Ectodermal cell (in vitro differentiated cells): ENCODE measurements around the gene SUSD6.

Source experiments
- H3K27ac ChIP-seq: 2 replicates; pipeline ENCODE4 v1.7.0; 2013; ENCODE audit warnings: mild to moderate bottlenecking, low read depth, low read length; ENCODE audit not compliant: insufficient read depth, poor library complexity, severe bottlenecking
- H3K27me3 ChIP-seq: 2 replicates; pipeline ENCODE4 v1.7.0; 2013; ENCODE audit warnings: mild to moderate bottlenecking, low read length; ENCODE audit not compliant: insufficient read depth, control insufficient read depth, poor library complexity, severe bottlenecking
- H3K36me3 ChIP-seq: one replicate; pipeline ENCODE4 v1.7.0; 2013; ENCODE audit warnings: low read length; ENCODE audit not compliant: control insufficient read depth, insufficient read depth
- H3K4me1 ChIP-seq: one replicate; pipeline ENCODE4 v1.7.0; 2013; ENCODE audit warnings: low read length; ENCODE audit not compliant: control insufficient read depth, insufficient read depth
- H3K4me3 ChIP-seq: 2 replicates; pipeline ENCODE4 v1.7.0; 2013; ENCODE audit warnings: low read depth, low read length, control low read depth; ENCODE audit not compliant: insufficient read depth
- H3K9me3 ChIP-seq: 2 replicates; pipeline ENCODE4 v1.7.0; 2013; ENCODE audit warnings: mild to moderate bottlenecking, low read length, moderate library complexity; ENCODE audit not compliant: control insufficient read depth
- WGBS, 2 experiments: methylation state at CpG; one replicate each; pipeline ENCODE4 v1.1.7; 2013; ENCODE audit warnings: missing lambda C conversion rate in 2 of 2; 5-methylcytosine and 5-hydroxymethylcytosine counted together

SUSD6 gene

DNA sequence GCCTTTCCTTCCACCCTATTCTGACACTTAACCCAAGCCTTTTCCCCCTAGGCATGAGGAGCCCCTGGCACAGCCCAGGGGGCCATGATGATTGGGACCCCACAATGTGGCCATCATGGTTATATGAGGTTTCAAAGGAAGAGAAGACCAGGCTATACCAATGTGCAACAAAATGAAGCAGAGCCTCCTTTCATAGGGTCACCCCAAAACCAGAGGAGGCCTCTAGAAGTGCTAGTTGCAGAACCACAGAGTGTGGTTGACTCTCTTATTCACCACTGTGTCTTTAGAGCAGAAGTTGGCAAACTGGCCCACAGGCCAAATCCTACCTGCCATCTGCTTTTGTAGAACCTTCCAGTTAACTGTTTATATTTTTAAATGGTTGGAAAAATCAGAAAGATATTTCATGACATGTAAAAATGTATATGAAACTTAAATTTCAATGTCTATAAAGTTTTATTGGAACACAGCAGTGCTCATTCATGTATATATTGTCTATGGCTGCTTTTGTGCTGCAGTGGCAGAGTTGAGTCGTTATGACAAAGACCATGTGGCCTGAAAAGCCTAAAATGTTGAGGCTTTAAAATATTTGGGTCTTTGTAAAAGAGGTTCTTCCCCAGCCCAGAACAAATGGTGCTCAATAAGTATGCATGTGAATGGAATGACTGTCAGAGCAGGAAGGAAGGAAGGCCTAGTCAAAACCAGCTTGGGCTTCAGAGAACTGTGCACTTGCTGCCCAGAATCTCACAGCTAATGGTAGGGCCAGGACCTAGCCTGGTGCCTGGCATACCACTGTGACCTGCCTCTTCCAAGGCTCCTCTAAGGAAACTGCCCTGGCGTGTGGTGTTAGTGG, 49.2 kb downstream of the SUSD6 start:
- WGBS, 2 experiments = 82 to 87% methylated on average over 2 of the region's 2 CpGs
- H3K27ac ChIP-seq = no peak overlapping the region
- H3K36me3 ChIP-seq = no peaks in the 10 kb centered on the region
- no peak overlapping the region for H3K4me3 ChIP-seq
- H3K9me3 ChIP-seq = no peaks in the 10 kb centered on the region
- H3K27me3 ChIP-seq = no peaks in the 10 kb centered on the region
- H3K4me1 ChIP-seq = peaks cover 7% of the 10 kb centered on the region

DNA sequence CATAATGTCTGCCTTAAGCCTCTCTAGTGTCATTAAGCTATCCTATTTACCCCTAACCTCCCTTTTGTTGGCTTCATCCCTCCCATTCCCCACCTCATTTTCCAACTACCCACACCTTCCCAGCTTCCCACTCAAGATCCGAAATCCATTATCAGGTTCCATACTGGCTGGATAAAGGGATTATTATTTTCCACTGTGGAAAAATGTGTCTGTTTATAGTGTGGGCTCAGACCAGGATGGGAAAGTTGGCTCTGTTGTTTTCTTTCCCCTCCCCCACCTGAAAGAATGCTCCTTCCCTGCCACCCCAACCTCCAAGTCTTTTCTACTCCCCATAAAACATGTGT, 49.8 kb downstream of the SUSD6 start:
- WGBS, 2 experiments = no CpG with 5 or more reads among the region's 1 CpG
- no peaks in the 10 kb centered on the region for H3K27me3 ChIP-seq
- peaks cover 7% of the 10 kb centered on the region for H3K4me1 ChIP-seq
- H3K27ac ChIP-seq = no peak overlapping the region
- no peak overlapping the region for H3K4me3 ChIP-seq
- no peaks in the 10 kb centered on the region for H3K9me3 ChIP-seq
- no peaks in the 10 kb centered on the region for H3K36me3 ChIP-seq

DNA sequence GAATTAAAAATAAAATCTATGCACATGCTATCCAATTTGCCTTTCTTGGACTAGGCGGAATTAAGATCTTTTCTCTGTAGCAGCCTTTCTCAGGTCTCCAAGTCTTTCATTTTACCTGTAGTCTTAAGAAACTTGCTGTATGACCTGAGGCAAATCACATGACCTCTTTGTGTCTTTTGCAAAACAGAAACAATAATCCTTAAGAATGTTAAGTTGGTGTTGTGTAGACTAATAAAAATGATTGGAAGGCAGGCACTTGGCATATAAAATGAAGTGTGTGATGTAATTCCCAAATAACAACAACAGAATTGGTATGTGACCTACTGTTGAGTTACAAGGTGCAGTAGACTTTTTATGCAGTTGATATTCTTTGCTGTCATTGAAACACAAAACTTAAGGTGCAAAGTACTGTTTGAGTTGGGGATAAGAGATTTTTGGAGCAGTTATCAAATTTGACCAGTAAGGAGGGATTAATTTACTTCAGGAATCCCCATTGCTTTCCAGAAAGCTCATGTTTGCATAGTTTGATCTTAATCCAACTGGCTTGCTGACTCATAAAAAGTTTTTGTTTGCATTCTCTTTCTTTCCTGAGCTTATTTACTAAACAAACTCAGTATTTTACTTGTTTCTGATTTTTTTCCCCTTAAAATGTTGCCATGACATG, 51.4 kb downstream of the SUSD6 start:
- Histone ChIP-seq H3K4me3 (no peak overlapping the region), H3K4me1 (peaks cover 9% of the 10 kb centered on the region)
- 97 to 98% methylated on average over 1 of the region's 1 CpG for WGBS, 2 experiments

DNA sequence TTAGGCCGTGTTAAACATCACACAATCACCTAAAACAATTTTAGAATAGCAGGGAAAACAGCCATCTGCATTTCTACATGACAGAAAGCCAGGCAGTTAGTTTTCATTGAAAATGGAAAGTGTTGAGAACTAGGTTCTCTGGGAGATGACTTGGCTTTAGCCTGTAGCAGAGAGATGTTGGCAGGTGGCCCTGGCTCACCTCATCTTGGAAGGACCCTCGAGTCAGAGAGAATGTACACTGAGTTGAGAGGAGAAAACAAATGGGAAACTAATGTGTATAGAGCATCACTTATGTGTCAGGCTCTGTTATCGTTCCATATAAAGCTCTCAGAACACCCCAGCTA, 51.9 kb downstream of the SUSD6 start:
- peaks cover 5% of the 10 kb centered on the region for H3K4me1 ChIP-seq
- no peak overlapping the region for H3K27ac ChIP-seq
- no peak overlapping the region for H3K4me3 ChIP-seq
- no peaks in the 10 kb centered on the region for H3K27me3 ChIP-seq
- H3K9me3 ChIP-seq = no peaks in the 10 kb centered on the region
- WGBS, 2 experiments = 92 to 94% methylated on average over 3 of the region's 3 CpGs
- H3K36me3 ChIP-seq = no peaks in the 10 kb centered on the region

More for the DNA sequence above, 51.4 kb downstream of the SUSD6 start:
- Histone ChIP-seq H3K36me3 (no peaks in the 10 kb centered on the region), H3K27ac (no peak overlapping the region), H3K27me3 (no peaks in the 10 kb centered on the region), H3K9me3 (no peaks in the 10 kb centered on the region)

DNA sequence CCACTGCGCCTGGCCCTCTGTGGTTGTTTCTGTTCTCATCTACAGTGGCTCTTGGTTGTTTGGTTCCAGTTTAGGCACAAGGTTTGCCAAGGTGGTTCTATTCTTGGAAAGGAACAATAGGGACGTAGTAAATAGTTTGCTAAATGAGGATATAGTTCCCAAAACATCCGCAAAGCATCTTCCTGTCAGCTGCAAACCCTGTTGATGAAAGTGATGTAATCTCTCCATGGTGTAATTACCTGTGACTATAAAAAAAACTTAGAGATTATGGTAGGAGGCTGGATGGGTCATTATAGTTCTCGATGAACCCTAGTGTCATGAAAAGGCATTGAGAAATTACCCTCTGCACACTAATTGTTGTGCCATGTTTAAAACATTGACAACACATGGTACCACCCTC, 52.9 kb downstream of the SUSD6 start:
- H3K4me1 ChIP-seq = peaks cover 5% of the 10 kb centered on the region
- no peak overlapping the region for H3K27ac ChIP-seq
- H3K36me3 ChIP-seq = no peaks in the 10 kb centered on the region
- WGBS, 2 experiments = 95% methylated on average over 4 of the region's 4 CpGs
- no peaks in the 10 kb centered on the region for H3K9me3 ChIP-seq
- no peaks in the 10 kb centered on the region for H3K27me3 ChIP-seq
- H3K4me3 ChIP-seq = no peak overlapping the region

DNA sequence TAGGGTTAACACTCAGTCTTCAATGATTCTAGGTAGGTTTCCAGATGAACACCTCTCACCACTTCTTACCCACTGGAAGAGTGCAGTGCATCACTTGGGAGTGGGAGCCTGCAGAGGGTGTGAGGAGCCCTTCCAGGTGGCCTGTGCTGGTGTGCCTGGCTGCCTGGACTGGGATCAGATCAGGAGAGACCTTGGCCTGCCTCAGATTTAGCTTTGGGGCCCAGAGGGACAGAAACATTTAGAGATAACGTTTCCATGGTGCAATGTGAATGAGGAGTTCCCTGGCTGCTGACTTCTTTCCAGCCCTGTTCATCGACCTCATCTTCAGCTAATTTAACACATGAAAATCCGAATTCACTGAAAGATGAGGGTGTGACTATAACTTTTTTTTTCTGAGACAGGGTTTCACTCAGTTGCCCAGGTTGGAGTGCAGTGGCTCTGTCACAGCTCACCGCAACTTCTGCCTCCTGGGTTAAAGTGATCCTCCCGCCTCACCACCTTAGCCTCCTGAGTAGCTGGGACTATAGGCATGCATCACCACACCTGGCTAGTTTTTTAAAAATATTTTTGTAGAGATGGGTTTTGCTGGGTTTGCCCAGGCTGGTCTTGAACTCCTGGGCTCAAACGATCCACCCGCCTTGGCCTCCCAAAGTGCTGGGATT, 53.6 kb downstream of the SUSD6 start:
- Histone ChIP-seq H3K27me3 (no peaks in the 10 kb centered on the region), H3K4me3 (no peak overlapping the region), H3K9me3 (no peaks in the 10 kb centered on the region), H3K4me1 (peaks cover 5% of the 10 kb centered on the region), H3K27ac (no peak overlapping the region), H3K36me3 (no peaks in the 10 kb centered on the region)
- 89 to 90% methylated on average over 7 of the region's 7 CpGs for WGBS, 2 experiments

DNA sequence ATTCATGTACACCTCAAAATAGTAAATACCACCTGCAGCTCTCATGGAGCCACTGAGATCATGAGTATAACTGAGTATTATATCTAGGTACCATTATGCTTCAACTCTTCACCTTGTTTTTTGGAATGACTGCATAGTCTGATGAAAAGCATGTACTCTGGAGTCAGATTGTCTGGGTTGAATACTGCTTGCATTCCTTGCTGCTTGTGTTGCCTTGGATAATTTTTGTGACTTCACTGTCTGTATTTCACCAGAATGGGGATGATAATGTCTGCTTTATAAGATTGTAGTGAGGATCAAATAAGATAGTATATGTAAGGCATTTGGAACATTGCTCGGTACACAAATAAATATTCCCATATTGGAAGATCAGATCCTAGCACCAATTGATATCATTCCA, 54.2 kb downstream of the SUSD6 start:
- 93 to 100% methylated on average over 1 of the region's 1 CpG for WGBS, 2 experiments
- Histone ChIP-seq H3K36me3 (no peaks in the 10 kb centered on the region), H3K9me3 (no peaks in the 10 kb centered on the region), H3K4me3 (no peak overlapping the region), H3K4me1 (peaks cover 5% of the 10 kb centered on the region), H3K27ac (no peak overlapping the region), H3K27me3 (no peaks in the 10 kb centered on the region)

DNA sequence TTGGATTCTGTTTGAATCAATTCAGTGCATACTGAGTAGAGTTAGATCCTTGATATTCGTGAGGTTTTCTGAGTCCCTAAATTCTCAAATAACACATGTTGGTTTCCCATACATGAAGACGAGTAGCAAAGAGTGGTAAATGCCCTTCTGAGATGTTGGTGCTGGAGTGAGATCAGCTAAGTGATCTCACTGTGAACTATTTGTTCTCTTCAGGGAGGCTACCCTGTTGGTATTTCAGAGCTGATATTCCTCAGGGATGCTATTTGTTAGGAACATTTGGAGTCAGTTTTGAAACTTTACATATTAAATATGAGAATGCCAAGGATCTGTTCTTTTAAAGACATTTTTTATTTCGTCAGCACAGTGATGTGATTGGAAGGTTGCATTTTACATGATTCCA, 54.7 kb downstream of the SUSD6 start:
- no peak overlapping the region for H3K4me3 ChIP-seq
- 94 to 95% methylated on average over 2 to 3 of the region's 3 CpGs for WGBS, 2 experiments
- H3K27ac ChIP-seq = no peak overlapping the region
- no peaks in the 10 kb centered on the region for H3K9me3 ChIP-seq
- H3K27me3 ChIP-seq = no peaks in the 10 kb centered on the region
- H3K4me1 ChIP-seq = peaks cover 8% of the 10 kb centered on the region
- H3K36me3 ChIP-seq = no peaks in the 10 kb centered on the region

DNA sequence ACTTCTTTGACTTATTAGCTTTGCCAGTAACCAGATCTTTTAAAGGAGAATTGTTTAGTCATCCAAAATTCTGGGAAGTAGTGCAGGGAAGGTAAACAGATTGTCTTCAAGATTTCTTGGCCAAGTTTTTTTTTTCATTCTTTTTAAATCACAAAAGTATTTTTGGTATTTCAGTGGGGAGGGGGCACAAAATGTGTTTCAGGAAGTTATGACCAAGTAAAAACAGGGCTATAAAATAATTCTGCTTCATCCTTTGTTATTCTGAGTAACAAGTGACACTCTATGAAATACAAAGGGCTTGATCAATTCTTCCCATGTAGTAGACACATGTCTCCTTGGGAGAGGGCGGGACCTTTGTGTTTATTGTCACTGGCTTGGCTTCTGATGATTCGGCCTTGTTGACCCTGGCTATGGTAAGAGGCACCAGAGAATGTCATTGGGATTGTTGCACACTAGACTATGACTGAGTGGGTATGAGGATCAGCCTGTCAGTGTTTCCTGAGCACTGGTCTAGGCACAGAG, 55.4 kb downstream of the SUSD6 start:
- Histone ChIP-seq H3K36me3 (no peaks in the 10 kb centered on the region), H3K4me3 (no peak overlapping the region), H3K4me1 (peaks cover 14% of the 10 kb centered on the region), H3K9me3 (no peaks in the 10 kb centered on the region), H3K27me3 (no peaks in the 10 kb centered on the region), H3K27ac (no peak overlapping the region)
- 96% methylated on average over 2 of the region's 2 CpGs for WGBS, 2 experiments

DNA sequence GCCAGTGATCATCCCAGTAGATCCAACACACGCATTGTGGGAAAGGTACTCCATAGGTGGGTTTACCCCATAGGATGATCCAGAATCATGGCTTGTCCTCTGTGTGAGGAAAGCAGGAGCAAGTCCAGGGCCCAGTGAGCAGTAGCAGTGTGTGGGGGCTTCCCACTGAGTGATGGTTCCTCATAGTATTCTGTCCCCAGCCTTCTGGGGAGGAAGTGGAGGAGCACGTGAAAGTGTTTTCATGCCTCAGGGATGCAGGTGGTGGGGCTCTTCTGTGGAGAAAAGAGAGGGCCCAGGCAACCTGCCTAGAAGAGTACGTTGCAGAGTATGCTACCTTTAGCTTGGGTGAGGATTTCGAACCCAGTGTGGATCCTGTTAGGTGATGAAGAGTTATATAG, 56.5 kb downstream of the SUSD6 start:
- H3K4me3 ChIP-seq = no peak overlapping the region
- H3K9me3 ChIP-seq = no peaks in the 10 kb centered on the region
- no peaks in the 10 kb centered on the region for H3K36me3 ChIP-seq
- H3K4me1 ChIP-seq = peaks cover 18% of the 10 kb centered on the region
- WGBS, 2 experiments = 81 to 86% methylated on average over 4 of the region's 4 CpGs
- H3K27me3 ChIP-seq = no peaks in the 10 kb centered on the region
- no peak overlapping the region for H3K27ac ChIP-seq
